GM23338 (cell line): ENCODE measurements around the gene RPRD1A.

ENCODE experiments used
- CREB1 ChIP-seq: fragments of 250-450 bp; sonication (Bioruptor Pico); IDR thresholded peaks from 2 replicates; pipeline ENCODE4 v1.5.0; 2020; ENCODE audit warnings: low read depth, mild to moderate bottlenecking, moderate library complexity
- EZH2 ChIP-seq: fragments of 200-600 bp; sonication (generic); IDR thresholded peaks from one replicate; pipeline ENCODE4 v1.8.0; 2017; ENCODE audit warnings: antibody characterized with exemption, mild to moderate bottlenecking, low read depth; ENCODE audit not compliant: unreplicated experiment
- EZH2phosphoT487 ChIP-seq: fragments of 200-600 bp; sonication (generic); IDR thresholded peaks from one replicate; pipeline ENCODE4 v1.8.1; 2018; ENCODE audit warnings: antibody characterized with exemption; ENCODE audit not compliant: unreplicated experiment
- JUNB ChIP-seq: IDR thresholded peaks from one replicate; pipeline ENCODE4 v1.6.1; 2016; ENCODE audit warnings: antibody characterized with exemption; ENCODE audit not compliant: unreplicated experiment
- NANOG ChIP-seq: IDR thresholded peaks from 2 replicates; pipeline ENCODE4 v1.6.1; 2016; ENCODE audit warnings: antibody characterized with exemption, borderline replicate concordance
- POLR2AphosphoS5 ChIP-seq: IDR thresholded peaks from 2 replicates; pipeline ENCODE4 v1.6.1; 2016; ENCODE audit warnings: antibody characterized with exemption, low read depth
- STAT1 ChIP-seq: IDR thresholded peaks from one replicate; pipeline ENCODE4 v1.6.1; 2016; ENCODE audit warnings: antibody characterized with exemption; ENCODE audit not compliant: unreplicated experiment
- TF ChIP-seq, protein P1 (sequence below): IDR thresholded peaks from 2 replicates; pipeline ENCODE4 v1.6.1; 2016; ENCODE audit warnings: antibody characterized with exemption
- TF ChIP-seq, protein P2 (sequence below), 2 experiments: fragments of 200-600 bp in 1 of 2; sonication (generic) in 1 of 2; conservative IDR thresholded peaks; 2 replicates each; pipeline versions ENCODE4 v1.5.1 to v1.6.1; 2016 to 2017; ENCODE audit warnings: antibody characterized with exemption in 2 of 2, low read depth in 2 of 2, mild to moderate bottlenecking in 2 of 2, moderate library complexity in 1 of 2
- TF ChIP-seq, protein P3 (sequence below): IDR thresholded peaks from one replicate; pipeline ENCODE4 v1.6.1; 2018; ENCODE audit warnings: antibody characterized with exemption; ENCODE audit not compliant: unreplicated experiment
- TF ChIP-seq, protein P4 (sequence below): fragments of 250-450 bp; sonication (Bioruptor Pico); IDR thresholded peaks from 2 replicates; pipeline ENCODE4 v1.5.0; 2020; ENCODE audit warnings: mild to moderate bottlenecking, moderate library complexity

DNA sequence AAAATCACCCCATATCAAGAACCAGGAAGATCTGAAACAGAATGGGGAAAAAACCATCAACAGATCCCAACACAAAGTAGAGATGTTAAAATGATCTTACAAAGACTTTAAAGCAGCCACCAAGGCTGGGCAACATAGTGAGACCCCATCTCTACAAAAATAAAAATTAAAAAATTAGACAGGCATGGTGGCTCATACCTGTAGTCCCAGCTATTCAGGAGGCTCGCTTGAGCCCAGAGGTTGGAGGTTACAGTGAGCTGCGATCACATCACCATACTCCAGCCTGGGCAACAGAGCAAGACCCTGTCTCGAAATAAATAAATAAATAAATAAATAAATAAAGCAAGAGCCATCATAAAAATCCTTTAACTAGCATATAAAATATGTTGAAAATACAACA lies 20.5 kb downstream of the RPRD1A start:
- TF ChIP-seq, protein P1, sequence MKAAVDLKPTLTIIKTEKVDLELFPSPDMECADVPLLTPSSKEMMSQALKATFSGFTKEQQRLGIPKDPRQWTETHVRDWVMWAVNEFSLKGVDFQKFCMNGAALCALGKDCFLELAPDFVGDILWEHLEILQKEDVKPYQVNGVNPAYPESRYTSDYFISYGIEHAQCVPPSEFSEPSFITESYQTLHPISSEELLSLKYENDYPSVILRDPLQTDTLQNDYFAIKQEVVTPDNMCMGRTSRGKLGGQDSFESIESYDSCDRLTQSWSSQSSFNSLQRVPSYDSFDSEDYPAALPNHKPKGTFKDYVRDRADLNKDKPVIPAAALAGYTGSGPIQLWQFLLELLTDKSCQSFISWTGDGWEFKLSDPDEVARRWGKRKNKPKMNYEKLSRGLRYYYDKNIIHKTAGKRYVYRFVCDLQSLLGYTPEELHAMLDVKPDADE: no peak
- TF ChIP-seq, protein P2, sequence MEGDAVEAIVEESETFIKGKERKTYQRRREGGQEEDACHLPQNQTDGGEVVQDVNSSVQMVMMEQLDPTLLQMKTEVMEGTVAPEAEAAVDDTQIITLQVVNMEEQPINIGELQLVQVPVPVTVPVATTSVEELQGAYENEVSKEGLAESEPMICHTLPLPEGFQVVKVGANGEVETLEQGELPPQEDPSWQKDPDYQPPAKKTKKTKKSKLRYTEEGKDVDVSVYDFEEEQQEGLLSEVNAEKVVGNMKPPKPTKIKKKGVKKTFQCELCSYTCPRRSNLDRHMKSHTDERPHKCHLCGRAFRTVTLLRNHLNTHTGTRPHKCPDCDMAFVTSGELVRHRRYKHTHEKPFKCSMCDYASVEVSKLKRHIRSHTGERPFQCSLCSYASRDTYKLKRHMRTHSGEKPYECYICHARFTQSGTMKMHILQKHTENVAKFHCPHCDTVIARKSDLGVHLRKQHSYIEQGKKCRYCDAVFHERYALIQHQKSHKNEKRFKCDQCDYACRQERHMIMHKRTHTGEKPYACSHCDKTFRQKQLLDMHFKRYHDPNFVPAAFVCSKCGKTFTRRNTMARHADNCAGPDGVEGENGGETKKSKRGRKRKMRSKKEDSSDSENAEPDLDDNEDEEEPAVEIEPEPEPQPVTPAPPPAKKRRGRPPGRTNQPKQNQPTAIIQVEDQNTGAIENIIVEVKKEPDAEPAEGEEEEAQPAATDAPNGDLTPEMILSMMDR (conservative IDR thresholded peaks at IDR 0.05; ENCODE audit: low read depth in 2 of 2): no peak
- TF ChIP-seq POLR2AphosphoS5 (no peak), EZH2 (no peak), EZH2phosphoT487 (no peak), NANOG (no peak), JUNB (no peak), CREB1 (no peak), STAT1 (no peak)
- TF ChIP-seq, protein P3, sequence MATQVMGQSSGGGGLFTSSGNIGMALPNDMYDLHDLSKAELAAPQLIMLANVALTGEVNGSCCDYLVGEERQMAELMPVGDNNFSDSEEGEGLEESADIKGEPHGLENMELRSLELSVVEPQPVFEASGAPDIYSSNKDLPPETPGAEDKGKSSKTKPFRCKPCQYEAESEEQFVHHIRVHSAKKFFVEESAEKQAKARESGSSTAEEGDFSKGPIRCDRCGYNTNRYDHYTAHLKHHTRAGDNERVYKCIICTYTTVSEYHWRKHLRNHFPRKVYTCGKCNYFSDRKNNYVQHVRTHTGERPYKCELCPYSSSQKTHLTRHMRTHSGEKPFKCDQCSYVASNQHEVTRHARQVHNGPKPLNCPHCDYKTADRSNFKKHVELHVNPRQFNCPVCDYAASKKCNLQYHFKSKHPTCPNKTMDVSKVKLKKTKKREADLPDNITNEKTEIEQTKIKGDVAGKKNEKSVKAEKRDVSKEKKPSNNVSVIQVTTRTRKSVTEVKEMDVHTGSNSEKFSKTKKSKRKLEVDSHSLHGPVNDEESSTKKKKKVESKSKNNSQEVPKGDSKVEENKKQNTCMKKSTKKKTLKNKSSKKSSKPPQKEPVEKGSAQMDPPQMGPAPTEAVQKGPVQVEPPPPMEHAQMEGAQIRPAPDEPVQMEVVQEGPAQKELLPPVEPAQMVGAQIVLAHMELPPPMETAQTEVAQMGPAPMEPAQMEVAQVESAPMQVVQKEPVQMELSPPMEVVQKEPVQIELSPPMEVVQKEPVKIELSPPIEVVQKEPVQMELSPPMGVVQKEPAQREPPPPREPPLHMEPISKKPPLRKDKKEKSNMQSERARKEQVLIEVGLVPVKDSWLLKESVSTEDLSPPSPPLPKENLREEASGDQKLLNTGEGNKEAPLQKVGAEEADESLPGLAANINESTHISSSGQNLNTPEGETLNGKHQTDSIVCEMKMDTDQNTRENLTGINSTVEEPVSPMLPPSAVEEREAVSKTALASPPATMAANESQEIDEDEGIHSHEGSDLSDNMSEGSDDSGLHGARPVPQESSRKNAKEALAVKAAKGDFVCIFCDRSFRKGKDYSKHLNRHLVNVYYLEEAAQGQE: no peak
- TF ChIP-seq, protein P4, sequence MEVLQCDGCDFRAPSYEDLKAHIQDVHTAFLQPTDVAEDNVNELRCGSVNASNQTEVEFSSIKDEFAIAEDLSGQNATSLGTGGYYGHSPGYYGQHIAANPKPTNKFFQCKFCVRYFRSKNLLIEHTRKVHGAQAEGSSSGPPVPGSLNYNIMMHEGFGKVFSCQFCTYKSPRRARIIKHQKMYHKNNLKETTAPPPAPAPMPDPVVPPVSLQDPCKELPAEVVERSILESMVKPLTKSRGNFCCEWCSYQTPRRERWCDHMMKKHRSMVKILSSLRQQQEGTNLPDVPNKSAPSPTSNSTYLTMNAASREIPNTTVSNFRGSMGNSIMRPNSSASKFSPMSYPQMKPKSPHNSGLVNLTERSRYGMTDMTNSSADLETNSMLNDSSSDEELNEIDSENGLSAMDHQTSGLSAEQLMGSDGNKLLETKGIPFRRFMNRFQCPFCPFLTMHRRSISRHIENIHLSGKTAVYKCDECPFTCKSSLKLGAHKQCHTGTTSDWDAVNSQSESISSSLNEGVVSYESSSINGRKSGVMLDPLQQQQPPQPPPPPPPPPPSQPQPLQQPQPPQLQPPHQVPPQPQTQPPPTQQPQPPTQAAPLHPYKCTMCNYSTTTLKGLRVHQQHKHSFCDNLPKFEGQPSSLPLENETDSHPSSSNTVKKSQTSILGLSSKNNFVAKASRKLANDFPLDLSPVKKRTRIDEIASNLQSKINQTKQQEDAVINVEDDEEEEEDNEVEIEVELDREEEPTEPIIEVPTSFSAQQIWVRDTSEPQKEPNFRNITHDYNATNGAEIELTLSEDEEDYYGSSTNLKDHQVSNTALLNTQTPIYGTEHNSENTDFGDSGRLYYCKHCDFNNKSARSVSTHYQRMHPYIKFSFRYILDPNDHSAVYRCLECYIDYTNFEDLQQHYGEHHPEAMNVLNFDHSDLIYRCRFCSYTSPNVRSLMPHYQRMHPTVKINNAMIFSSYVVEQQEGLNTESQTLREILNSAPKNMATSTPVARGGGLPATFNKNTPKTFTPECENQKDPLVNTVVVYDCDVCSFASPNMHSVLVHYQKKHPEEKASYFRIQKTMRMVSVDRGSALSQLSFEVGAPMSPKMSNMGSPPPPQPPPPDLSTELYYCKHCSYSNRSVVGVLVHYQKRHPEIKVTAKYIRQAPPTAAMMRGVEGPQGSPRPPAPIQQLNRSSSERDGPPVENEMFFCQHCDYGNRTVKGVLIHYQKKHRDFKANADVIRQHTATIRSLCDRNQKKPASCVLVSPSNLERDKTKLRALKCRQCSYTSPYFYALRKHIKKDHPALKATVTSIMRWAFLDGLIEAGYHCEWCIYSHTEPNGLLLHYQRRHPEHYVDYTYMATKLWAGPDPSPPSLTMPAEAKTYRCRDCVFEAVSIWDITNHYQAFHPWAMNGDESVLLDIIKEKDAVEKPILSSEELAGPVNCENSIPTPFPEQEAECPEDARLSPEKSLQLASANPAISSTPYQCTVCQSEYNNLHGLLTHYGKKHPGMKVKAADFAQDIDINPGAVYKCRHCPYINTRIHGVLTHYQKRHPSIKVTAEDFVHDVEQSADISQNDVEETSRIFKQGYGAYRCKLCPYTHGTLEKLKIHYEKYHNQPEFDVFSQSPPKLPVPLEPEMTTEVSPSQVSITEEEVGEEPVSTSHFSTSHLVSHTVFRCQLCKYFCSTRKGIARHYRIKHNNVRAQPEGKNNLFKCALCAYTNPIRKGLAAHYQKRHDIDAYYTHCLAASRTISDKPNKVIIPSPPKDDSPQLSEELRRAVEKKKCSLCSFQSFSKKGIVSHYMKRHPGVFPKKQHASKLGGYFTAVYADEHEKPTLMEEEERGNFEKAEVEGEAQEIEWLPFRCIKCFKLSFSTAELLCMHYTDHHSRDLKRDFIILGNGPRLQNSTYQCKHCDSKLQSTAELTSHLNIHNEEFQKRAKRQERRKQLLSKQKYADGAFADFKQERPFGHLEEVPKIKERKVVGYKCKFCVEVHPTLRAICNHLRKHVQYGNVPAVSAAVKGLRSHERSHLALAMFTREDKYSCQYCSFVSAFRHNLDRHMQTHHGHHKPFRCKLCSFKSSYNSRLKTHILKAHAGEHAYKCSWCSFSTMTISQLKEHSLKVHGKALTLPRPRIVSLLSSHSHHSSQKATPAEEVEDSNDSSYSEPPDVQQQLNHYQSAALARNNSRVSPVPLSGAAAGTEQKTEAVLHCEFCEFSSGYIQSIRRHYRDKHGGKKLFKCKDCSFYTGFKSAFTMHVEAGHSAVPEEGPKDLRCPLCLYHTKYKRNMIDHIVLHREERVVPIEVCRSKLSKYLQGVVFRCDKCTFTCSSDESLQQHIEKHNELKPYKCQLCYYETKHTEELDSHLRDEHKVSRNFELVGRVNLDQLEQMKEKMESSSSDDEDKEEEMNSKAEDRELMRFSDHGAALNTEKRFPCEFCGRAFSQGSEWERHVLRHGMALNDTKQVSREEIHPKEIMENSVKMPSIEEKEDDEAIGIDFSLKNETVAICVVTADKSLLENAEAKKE: no peak
